Brain microvascular endothelial cell (primary cell): ENCODE results near the gene SMIM20.

Experiments
- DNase-seq: peaks from one replicate; pipeline ENCODE4 v3.0.0-alpha.2; 2020
- H3K27ac ChIP-seq: fragments of 250-450 bp; sonication (Bioruptor Pico); 2 replicates; pipeline ENCODE4 v1.5.1; 2020; ENCODE audit warnings: mild to moderate bottlenecking, moderate library complexity
- H3K27me3 ChIP-seq: fragments of 250-450 bp; sonication (Bioruptor Pico); replicated peaks from 2 replicates; pipeline ENCODE4 v1.5.1; 2020; ENCODE audit warnings: mild to moderate bottlenecking
- H3K36me3 ChIP-seq: fragments of 250-450 bp; sonication (Bioruptor Pico); replicated peaks from 2 replicates; pipeline ENCODE4 v1.5.1; 2020; ENCODE audit warnings: mild to moderate bottlenecking
- H3K4me3 ChIP-seq: 2 replicates; pipeline ENCODE4 v1.5.1; 2011; ENCODE audit warnings: low read depth, mild to moderate bottlenecking, control low read depth, low read length, moderate library complexity
- in situ Hi-C: cut with HindIII; loops from 2 replicates; pipeline ENCODE4 v1.10.0; 2017; ENCODE audit warnings: low sequenced_read_pairs, low pct_ligation_motif_present
- TF ChIP-seq, protein P1 (sequence below): IDR thresholded peaks from 2 replicates; pipeline ENCODE4 v1.5.1; 2011; ENCODE audit warnings: low read depth, mild to moderate bottlenecking, moderate library complexity, low read length, control low read depth, inconsistent platforms; ENCODE audit errors: missing control alignments

The SMIM20 gene

GRCh38 chr4:25908491-25908901, 5.5 kb upstream of the SMIM20 start:
- in situ Hi-C loops, result no loop called here
- Histone ChIP-seq H3K27me3 (no peaks in the 10 kb centered on the region), H3K36me3 (no peaks in the 10 kb centered on the region), H3K27ac (no peak overlapping the region), H3K4me3 (no peak overlapping the region)
- TF ChIP-seq, protein P1, sequence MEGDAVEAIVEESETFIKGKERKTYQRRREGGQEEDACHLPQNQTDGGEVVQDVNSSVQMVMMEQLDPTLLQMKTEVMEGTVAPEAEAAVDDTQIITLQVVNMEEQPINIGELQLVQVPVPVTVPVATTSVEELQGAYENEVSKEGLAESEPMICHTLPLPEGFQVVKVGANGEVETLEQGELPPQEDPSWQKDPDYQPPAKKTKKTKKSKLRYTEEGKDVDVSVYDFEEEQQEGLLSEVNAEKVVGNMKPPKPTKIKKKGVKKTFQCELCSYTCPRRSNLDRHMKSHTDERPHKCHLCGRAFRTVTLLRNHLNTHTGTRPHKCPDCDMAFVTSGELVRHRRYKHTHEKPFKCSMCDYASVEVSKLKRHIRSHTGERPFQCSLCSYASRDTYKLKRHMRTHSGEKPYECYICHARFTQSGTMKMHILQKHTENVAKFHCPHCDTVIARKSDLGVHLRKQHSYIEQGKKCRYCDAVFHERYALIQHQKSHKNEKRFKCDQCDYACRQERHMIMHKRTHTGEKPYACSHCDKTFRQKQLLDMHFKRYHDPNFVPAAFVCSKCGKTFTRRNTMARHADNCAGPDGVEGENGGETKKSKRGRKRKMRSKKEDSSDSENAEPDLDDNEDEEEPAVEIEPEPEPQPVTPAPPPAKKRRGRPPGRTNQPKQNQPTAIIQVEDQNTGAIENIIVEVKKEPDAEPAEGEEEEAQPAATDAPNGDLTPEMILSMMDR, result no peak
- peak; percentile 93 for DNase-seq

DNA sequence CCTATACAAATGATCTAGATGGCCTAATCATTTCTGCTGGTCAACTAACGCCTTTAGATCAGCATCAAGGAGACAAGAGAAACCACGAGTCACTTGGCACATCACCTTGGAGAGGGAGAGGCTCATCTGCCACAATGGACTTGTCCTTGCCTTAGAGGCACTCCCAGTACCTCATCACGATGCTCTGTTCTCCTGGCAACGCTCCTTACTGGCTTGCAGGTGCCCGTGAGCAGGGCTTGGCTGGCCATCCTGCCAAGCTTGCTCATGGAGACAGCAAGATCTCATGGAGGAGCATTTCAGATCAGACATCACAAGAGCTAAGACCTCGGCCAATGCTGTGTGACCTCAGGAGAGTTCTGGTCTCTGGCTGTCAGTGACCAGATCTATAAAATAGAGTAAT, 2.7 kb upstream of the SMIM20 start:
- in situ Hi-C loops, result no loop called here

GRCh38 chr4:25913056-25913850, 767 bp upstream of the SMIM20 start:
- TF ChIP-seq, protein P1, result no peak
- Histone ChIP-seq H3K36me3 (no peaks in the 10 kb centered on the region), H3K4me3 (peak overlapping the region; percentile 82), H3K27me3 (no peaks in the 10 kb centered on the region), H3K27ac (peak overlapping the region; percentile 22)
- peak; percentile 10 for DNase-seq
- in situ Hi-C loops, result no loop called here

More for the DNA sequence above, 2.7 kb upstream of the SMIM20 start:
- Histone ChIP-seq H3K36me3 (no peaks in the 10 kb centered on the region), H3K4me3 (no peak overlapping the region), H3K27me3 (no peaks in the 10 kb centered on the region), H3K27ac (no peak overlapping the region)
- no peak for DNase-seq
- TF ChIP-seq, protein P1, result no peak

DNA sequence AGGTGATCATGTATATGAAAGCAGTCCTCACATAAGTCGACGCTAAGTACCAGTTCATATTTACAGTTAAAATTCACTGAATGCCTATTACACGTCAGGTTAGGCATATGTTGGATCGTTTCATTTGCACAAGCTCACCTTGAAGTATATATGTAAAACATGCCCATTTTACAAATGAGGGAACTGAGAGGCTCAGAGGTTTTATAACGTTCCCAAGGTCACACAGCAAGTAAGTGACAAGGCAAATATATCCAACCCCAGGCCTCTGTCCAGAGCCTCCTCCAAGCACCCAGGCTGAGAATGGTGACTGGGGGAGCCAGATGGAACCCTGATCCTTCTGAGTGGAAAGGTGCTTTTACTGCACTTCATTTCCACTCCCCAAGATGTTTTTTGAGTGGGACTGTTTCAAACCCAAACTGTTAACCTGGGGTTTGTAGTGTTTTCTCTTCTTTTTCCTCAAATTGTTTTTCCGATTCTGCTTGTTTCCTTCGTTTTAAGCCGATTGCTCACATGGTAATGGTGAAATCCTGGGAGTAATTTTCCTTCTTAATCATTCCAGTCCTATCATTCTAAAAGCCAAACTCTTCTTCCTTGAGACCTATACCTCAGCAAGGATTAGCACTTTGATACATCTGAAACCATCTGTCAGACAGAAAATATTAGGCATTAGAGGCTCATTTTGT, 791 bp downstream of the SMIM20 start:
- in situ Hi-C loops, result no loop called here
- peak overlapping the region; percentile 82 for H3K4me3 ChIP-seq
- H3K27ac ChIP-seq, result no peak overlapping the region
- DNase-seq, result no peak
- TF ChIP-seq, protein P1, result no peak
- H3K27me3 ChIP-seq, result no peaks in the 10 kb centered on the region
- no peaks in the 10 kb centered on the region for H3K36me3 ChIP-seq

DNA sequence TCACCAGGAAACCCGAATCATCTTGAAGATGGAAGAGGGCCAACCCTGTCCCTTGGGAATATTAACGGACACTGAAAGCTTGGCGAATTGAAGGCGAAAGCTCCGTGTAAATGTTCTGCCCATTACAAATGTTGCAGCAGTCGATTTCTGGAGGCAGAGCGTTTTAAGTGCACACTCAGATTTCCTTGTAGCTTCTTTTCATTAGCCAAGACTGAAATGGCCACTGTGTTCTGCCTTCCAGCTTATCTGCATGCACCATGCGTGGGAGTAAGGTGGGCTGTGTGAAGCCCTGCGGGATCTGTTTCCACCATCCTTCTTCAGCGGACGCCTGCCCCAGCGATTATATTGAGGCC, 1.3 kb downstream of the SMIM20 start:
- peak; percentile 18 for DNase-seq
- Histone ChIP-seq H3K27ac (no peak overlapping the region), H3K36me3 (no peaks in the 10 kb centered on the region), H3K4me3 (no peak overlapping the region), H3K27me3 (no peaks in the 10 kb centered on the region)
- TF ChIP-seq, protein P1, result no peak
- in situ Hi-C loops, result no loop called here
